Measurements from ENCODE around the gene SDC1. TPM values are rescaled to one million over a fixed set of nuclear protein-coding genes. Genes with fewer than 3 reads are reported as not detected.
"Not testable (repeated sequence)": the region's sequence is repeated elsewhere in the genome, so short reads cannot be mapped to it uniquely, and the experiment has no call there.

SDC1 gene
- total RNA-seq, 1 donor from 2014 or later = 0.32 TPM

DNA sequence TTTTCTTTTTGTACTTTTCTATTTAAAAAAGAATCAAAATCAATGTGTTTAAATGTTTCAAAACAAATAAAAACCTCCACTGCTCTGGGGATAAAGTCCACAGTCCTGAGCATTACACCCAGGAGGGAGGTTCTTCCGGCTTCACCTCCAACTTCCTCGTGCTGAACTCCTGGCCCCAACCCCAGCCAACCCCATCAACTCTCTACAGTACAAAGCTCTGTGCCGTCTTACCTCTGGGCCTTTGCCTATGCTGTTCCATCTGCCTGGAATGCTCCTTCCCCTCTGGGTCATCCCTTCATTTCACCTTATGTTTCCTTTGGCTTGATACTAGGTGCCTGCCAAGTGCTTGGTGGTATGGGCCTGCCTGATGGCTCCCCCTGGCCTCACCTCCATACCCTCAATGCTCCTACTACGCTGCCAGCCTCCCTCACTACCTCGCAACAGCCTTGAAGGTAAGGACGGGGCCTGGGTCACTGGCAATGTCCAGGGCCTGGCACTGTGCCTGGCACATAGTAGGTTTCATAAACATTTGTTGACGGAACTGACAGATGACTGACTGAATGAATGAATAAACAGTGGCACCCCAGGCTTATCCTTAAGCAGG lies 28.8 kb downstream of the SDC1 start:
- Histone ChIP-seq H3K27ac (no peak overlapping the region), H3K36me3 (no peaks in the 10 kb centered on the region), H3K4me3 (no peak overlapping the region), H3K9me3 (no peaks in the 10 kb centered on the region), H3K27me3 (no peaks in the 10 kb centered on the region), H3K4me1 (no peaks in the 10 kb centered on the region)
- TF ChIP-seq, protein P1, sequence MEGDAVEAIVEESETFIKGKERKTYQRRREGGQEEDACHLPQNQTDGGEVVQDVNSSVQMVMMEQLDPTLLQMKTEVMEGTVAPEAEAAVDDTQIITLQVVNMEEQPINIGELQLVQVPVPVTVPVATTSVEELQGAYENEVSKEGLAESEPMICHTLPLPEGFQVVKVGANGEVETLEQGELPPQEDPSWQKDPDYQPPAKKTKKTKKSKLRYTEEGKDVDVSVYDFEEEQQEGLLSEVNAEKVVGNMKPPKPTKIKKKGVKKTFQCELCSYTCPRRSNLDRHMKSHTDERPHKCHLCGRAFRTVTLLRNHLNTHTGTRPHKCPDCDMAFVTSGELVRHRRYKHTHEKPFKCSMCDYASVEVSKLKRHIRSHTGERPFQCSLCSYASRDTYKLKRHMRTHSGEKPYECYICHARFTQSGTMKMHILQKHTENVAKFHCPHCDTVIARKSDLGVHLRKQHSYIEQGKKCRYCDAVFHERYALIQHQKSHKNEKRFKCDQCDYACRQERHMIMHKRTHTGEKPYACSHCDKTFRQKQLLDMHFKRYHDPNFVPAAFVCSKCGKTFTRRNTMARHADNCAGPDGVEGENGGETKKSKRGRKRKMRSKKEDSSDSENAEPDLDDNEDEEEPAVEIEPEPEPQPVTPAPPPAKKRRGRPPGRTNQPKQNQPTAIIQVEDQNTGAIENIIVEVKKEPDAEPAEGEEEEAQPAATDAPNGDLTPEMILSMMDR (IDR thresholded peaks at IDR 0.05) = no peak
- intact Hi-C loops (cut with DNase I) = no loop called here
- no peak for DNase-seq (ENCODE audit: low spot score in 2 of 2)

DNA sequence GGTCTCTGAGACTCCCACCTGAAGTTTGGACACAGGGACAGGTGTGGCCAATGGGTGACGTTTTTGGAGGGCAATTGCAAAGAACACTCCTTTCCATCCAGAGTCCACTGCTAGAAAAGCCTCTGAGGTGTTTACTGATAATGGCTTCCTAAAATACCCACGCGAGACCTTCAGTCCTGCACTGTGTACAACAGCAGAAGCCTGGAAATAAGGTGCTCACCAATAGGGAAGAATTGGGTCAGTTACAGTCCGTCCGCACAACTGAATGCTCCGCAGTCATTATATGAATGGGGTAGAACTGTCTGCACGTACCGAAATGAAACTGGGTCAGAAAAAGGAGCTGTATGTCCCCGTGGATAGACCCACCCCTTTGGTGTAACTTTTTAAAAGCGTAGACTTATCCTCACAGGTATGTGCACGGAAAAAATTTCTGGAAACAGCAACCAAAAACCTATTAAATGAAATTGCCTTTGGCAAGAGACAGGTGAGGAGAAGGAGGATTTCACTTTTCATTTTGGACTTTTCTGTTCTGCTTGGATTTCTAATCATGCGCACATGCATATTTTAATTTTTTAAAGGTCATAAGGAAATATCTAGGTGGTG lies 29.4 kb downstream of the SDC1 start:
- Histone ChIP-seq H3K4me1 (no peaks in the 10 kb centered on the region), H3K4me3 (no peak overlapping the region), H3K36me3 (no peaks in the 10 kb centered on the region), H3K27ac (no peak overlapping the region), H3K9me3 (no peaks in the 10 kb centered on the region), H3K27me3 (no peaks in the 10 kb centered on the region)
- TF ChIP-seq, protein P1 (IDR thresholded peaks at IDR 0.05) = no peak
- intact Hi-C loops (cut with DNase I) = no loop called here
- DNase-seq (ENCODE audit: low spot score in 2 of 2) = no peak

DNA sequence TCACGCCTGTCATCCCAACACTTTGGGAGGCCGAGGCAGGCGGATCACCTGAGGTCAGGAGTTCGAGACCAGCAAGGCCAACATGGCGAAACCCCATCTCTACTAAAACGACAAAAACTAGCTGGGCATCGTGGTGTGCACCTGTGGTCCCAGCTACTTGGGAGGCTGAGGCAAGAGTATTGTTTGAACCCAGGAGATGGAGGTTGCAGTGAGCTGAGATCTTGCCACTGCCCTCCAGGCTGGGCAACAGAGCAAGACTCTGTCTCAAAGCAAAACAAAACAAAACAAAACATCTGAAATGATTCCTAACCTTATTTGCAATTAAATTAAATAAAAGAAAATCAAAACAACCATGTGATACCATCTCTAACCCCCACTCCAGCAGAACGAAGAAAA lies 29.9 kb downstream of the SDC1 start:
- H3K4me1 ChIP-seq; DNase-seq (ENCODE audit: low spot score in 2 of 2); H3K27ac ChIP-seq; H3K9me3 ChIP-seq; H3K36me3 ChIP-seq; H3K4me3 ChIP-seq; H3K27me3 ChIP-seq; intact Hi-C loops (cut with DNase I): not testable (repeated sequence)

DNA sequence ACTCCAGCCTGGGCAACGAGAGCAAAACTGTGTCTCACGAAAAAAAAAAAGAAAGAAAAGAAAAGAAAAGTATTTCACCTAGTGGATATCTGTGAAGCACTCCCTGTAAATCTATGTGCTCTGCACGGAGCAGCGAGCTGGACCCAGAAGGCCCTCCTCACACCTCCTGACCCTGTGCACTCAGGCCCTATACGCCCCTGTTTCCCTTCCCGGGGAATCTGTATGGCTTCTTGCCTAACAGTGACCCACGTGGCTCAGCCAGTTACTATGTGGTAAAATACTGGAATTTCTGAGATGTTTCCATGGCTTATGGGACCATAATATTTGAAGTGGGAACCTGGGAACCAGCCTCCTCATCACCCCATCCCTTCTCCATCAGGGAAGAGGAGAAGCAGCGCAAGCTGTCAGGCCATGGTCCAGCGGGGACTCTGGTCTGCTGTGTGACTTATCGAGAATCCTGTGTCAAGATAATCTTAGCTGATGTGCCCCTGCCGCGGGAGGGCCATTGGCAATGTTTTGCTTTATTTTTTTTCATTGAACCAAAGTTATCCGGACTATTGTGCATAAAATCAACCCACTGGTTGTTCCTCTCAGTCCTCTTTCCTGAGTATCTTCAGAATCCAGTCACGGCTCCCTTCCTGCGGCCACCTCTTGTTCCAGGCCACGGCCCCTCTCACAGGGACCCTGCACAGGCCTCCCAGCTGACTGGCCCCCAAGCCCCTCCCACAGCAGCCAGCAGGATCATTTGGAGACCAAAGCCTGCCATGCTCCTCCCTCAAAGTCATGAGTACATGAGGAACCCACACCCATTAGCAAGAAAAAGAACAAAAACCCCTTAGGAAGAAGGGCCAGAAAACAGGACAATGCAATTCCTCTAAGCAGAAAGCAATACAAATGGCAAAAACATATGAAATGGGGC lies 30.6 kb downstream of the SDC1 start:
- no peak for DNase-seq (ENCODE audit: low spot score in 2 of 2)
- Histone ChIP-seq H3K27ac (no peak overlapping the region), H3K27me3 (no peaks in the 10 kb centered on the region), H3K9me3 (no peaks in the 10 kb centered on the region), H3K4me3 (no peak overlapping the region), H3K36me3 (no peaks in the 10 kb centered on the region), H3K4me1 (no peaks in the 10 kb centered on the region)
- intact Hi-C loops (cut with DNase I) = no loop called here
- TF ChIP-seq, protein P1 (IDR thresholded peaks at IDR 0.05) = no peak

DNA sequence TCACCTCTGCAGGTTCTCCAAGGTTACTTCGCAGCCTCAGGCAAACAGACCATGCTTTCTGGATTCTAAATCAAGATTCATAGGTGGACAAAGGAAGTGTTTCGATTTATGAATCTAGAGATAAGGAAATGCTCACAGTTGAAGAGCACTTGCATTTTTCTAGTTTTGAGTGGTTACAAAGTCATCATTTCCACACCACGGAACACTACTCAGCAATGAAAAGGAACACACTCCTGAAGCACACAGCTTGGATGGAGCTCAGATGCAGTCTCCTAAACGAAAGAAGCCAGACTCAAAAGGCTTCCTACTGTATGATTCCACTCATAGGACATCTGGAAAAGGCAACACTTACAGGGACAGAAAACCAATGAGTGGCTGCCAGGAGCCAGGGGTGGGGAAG lies 31.7 kb downstream of the SDC1 start:
- TF ChIP-seq, protein P1 (IDR thresholded peaks at IDR 0.05) = no peak
- no peaks in the 10 kb centered on the region for H3K4me1 ChIP-seq
- H3K9me3 ChIP-seq = no peaks in the 10 kb centered on the region
- no peak for DNase-seq (ENCODE audit: low spot score in 2 of 2)
- intact Hi-C loops (cut with DNase I) = no loop called here
- no peak overlapping the region for H3K27ac ChIP-seq
- no peak overlapping the region for H3K4me3 ChIP-seq
- no peaks in the 10 kb centered on the region for H3K36me3 ChIP-seq
- no peaks in the 10 kb centered on the region for H3K27me3 ChIP-seq

DNA sequence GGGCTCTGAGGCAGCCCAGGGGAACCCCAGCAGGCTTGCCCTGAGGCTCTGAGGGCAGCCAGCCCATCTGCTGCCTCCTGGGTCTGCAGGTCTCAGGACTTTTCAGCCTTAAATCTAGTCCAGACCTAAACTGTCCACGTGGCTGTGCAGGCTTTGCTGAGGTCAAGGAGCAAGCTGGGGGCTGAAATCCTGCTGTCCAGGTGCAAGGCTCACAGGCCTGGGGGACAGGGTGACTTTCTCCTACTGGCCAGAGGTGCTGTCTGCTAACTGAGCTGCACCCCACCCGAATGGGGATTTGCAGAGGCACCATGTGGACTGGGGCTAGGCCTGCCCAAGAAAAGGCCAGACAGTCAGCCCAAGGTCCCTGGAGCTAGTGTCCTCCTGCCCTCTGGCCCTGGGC lies 32.1 kb downstream of the SDC1 start:
- Histone ChIP-seq H3K9me3 (no peaks in the 10 kb centered on the region), H3K27ac (no peak overlapping the region), H3K36me3 (no peaks in the 10 kb centered on the region), H3K4me1 (no peaks in the 10 kb centered on the region), H3K27me3 (no peaks in the 10 kb centered on the region), H3K4me3 (no peak overlapping the region)
- intact Hi-C loops (cut with DNase I) = no loop called here
- DNase-seq (ENCODE audit: low spot score in 2 of 2) = no peak
- TF ChIP-seq, protein P1 (IDR thresholded peaks at IDR 0.05) = no peak
